ENCODE results near the gene FSTL3.

The FSTL3 gene

DNA sequence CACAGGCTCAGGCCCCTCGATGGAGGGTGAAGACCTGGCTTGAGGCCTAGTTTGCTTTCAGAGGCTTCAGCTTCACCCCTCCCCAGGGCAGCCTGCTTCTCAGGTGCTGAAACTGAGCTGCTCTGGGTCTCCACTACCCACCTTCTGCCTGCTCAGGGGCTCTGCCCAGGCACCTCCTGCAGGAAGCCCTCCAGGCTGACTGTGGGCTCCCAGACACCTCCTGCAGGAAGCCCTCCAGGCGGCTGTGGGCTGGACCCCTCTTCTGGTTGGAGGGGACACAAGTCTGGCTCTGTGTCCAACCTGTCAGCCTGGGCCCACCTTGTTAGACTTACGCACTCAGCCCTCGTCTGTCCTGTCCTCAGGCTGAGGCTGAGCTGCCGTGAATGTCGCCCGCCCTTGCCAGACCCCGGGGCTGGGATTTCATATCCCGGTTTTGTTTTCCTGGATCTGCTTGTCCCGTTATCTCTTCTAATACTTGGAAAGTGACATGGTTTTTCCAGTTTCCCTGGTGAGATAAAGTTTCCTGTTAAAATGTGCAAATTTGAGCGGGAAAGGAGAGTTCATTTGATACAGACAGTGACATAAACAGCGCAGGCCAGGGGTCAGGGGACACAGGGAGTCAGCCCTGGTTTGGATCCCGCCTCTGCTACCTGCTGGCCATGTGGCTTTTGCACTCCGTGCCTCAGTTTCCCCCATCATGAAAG is 53.9 kb downstream of the FSTL3 start:
- TF ChIP-seq, protein P1, sequence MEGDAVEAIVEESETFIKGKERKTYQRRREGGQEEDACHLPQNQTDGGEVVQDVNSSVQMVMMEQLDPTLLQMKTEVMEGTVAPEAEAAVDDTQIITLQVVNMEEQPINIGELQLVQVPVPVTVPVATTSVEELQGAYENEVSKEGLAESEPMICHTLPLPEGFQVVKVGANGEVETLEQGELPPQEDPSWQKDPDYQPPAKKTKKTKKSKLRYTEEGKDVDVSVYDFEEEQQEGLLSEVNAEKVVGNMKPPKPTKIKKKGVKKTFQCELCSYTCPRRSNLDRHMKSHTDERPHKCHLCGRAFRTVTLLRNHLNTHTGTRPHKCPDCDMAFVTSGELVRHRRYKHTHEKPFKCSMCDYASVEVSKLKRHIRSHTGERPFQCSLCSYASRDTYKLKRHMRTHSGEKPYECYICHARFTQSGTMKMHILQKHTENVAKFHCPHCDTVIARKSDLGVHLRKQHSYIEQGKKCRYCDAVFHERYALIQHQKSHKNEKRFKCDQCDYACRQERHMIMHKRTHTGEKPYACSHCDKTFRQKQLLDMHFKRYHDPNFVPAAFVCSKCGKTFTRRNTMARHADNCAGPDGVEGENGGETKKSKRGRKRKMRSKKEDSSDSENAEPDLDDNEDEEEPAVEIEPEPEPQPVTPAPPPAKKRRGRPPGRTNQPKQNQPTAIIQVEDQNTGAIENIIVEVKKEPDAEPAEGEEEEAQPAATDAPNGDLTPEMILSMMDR (conservative IDR thresholded peaks at IDR 0.05; ENCODE audit: low read depth, low read length) = no peak
- no peak for DNase-seq (ENCODE audit: low read depth)
- no peak overlapping the region for H3K4me3 ChIP-seq (ENCODE audit: low read depth, low read length)

DNA sequence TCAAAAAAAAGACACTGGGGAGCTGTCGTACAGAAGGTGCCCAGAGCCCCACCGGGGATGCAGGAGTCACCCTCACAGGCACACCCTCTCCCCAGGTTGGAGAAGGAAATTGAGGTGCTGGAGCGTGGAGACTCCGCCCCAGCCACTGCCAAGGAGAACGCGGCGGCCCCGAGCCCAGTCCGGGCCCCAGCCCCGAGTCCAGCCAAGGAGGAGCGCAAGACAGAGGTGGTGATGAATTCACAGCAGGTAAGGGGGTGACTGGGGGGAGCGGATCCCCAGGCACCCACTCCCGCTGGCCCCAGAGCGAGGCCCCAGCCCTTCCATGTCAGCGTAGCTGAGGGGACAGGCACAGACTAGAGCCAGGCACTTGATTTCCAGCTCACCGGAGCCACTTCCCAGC is 54.8 kb downstream of the FSTL3 start:
- TF ChIP-seq, protein P1 (conservative IDR thresholded peaks at IDR 0.05; ENCODE audit: low read depth, low read length) = no peak
- no peak overlapping the region for H3K4me3 ChIP-seq (ENCODE audit: low read depth, low read length)
- no peak for DNase-seq (ENCODE audit: low read depth)

DNA sequence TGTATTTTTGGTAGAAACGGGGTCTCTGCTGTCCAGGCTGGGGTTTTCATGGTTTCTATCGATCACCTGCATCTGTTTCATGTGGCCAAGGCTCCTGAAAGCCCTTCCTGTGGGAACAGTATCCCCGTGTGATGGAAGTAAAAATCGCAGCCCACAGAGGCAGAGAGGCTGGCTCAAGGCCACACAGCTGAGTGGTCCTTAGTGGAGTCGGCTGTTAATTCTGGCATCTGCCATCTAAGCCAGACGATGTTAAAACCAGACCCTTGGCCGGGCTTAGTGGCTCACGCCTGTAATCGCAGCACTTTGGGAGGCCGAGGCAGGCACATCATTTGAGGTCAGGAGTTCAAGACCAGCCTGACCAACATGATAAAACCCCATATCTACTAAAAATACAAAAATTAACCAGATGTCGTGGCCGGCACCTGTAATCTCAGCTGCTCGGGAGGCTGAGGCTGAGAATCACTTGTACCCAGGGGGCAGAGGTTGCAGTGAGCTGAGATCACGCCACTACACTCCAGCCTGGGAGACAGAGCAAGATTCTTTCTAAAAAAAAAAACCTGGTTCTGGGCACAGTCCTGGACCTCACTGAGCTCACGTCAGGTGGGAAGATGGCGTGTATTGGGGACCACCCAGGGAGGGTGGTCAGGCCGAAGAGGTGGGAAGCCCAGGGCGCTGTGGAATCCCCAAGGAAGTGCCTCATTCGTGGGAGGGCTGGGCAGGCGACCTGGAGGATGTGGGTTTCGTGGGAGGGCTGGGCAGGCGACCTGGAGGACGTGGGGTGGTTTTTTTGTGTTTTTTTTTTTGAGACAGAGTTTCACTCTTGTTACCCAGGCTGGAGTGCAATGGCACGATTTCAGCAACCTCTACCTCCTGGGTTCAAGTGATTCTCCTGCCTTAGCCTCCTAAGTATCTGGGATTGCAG is 56.2 kb downstream of the FSTL3 start:
- no peak overlapping the region for H3K4me3 ChIP-seq (ENCODE audit: low read depth, low read length)
- TF ChIP-seq, protein P1 (conservative IDR thresholded peaks at IDR 0.05; ENCODE audit: low read depth, low read length) = no peak
- DNase-seq (ENCODE audit: low read depth) = no peak

Measured in choroid plexus epithelial cell (primary cell).